ACC112 (cell line): Measurements from ENCODE around the gene PPP1CB.
"Not testable (repeated sequence)": the region's sequence is repeated elsewhere in the genome, so short reads cannot be mapped to it uniquely, and the experiment has no call there.

ENCODE experiments used
- H2AFZ ChIP-seq: fragments of 200-600 bp; sonication (generic); one replicate; pipeline ENCODE4 v1.6.0; 2017; ENCODE audit warnings: antibody characterized with exemption, low read length; ENCODE audit not compliant: unreplicated experiment
- H3K27ac ChIP-seq: fragments of 200-600 bp; sonication (generic); 2 replicates; pipeline ENCODE4 v1.5.1; 2014; ENCODE audit warnings: low read depth, mild to moderate bottlenecking, antibody characterized with exemption, low read length, moderate library complexity
- H3K27me3 ChIP-seq: fragments of 200-600 bp; sonication (generic); 2 replicates; pipeline ENCODE4 v1.6.1; 2014; ENCODE audit warnings: mild to moderate bottlenecking, antibody characterized with exemption, low read length, moderate library complexity, mixed read lengths; ENCODE audit not compliant: insufficient read depth
- H3K36me3 ChIP-seq: fragments of 200-600 bp; sonication (generic); 2 replicates; pipeline ENCODE4 v1.6.1; 2016; ENCODE audit warnings: mild to moderate bottlenecking, antibody characterized with exemption, low read length, moderate library complexity, mixed read lengths; ENCODE audit not compliant: insufficient read depth
- H3K4me1 ChIP-seq: fragments of 200-600 bp; sonication (generic); one replicate; pipeline ENCODE4 v1.6.1; 2016; ENCODE audit warnings: low read length, mixed read lengths; ENCODE audit not compliant: insufficient read depth, unreplicated experiment, control insufficient read depth
- H3K4me3 ChIP-seq: fragments of 200-600 bp; sonication (generic); 2 replicates; pipeline ENCODE4 v1.5.1; 2014; ENCODE audit warnings: mild to moderate bottlenecking, low read depth, low read length
- H3K79me2 ChIP-seq: fragments of 200-600 bp; sonication (generic); one replicate; pipeline ENCODE4 v1.6.0; 2016; ENCODE audit warnings: low read length; ENCODE audit not compliant: control insufficient read depth, unreplicated experiment, insufficient read depth

PPP1CB gene

GRCh38 chr2:28717339-28717758 lies 34.3 kb upstream of the PPP1CB start:
- H2AFZ ChIP-seq, result peak overlapping the region; percentile 4
- H3K27ac ChIP-seq, result peak overlapping the region; percentile 85
- no peaks in the 10 kb centered on the region for H3K27me3 ChIP-seq
- peak overlapping the region; percentile 53; the same call in 1 of the 2 replicates for H3K4me3 ChIP-seq
- peaks cover 29% of the 10 kb centered on the region for H3K4me1 ChIP-seq
- H3K36me3 ChIP-seq, result no peaks in the 10 kb centered on the region
- no peaks in the 10 kb centered on the region for H3K79me2 ChIP-seq

GRCh38 chr2:28720345-28720744 lies 31.3 kb upstream of the PPP1CB start:
- no peaks in the 10 kb centered on the region for H3K36me3 ChIP-seq
- H3K27ac ChIP-seq, result no peak overlapping the region
- H3K27me3 ChIP-seq, result no peaks in the 10 kb centered on the region
- H3K79me2 ChIP-seq, result no peaks in the 10 kb centered on the region
- no peak overlapping the region for H3K4me3 ChIP-seq
- no peak overlapping the region for H2AFZ ChIP-seq
- H3K4me1 ChIP-seq, result peaks cover 20% of the 10 kb centered on the region

- H3K4me1 ChIP-seq, result peaks cover 11% of the 10 kb centered on the region
- H3K36me3 ChIP-seq, result no peaks in the 10 kb centered on the region
- no peaks in the 10 kb centered on the region for H3K27me3 ChIP-seq
- no peak overlapping the region for H3K27ac ChIP-seq
- no peak overlapping the region for H2AFZ ChIP-seq
- no peak overlapping the region for H3K4me3 ChIP-seq
- no peaks in the 10 kb centered on the region for H3K79me2 ChIP-seq
These were observed 29.9 kb upstream of the PPP1CB start for GRCh38 chr2:28721601-28722191.

- Histone ChIP-seq H3K4me1 (peaks cover 12% of the 10 kb centered on the region), H3K4me3 (no peak overlapping the region), H3K79me2 (no peaks in the 10 kb centered on the region), H3K27me3 (no peaks in the 10 kb centered on the region), H3K36me3 (no peaks in the 10 kb centered on the region), H3K27ac (no peak overlapping the region), H2AFZ (no peak overlapping the region)
These were observed 26.5 kb upstream of the PPP1CB start for GRCh38 chr2:28725021-28725711.

- Histone ChIP-seq H3K4me1 (peaks cover 12% of the 10 kb centered on the region), H3K36me3 (no peaks in the 10 kb centered on the region)
These were observed 25.5 kb upstream of the PPP1CB start for GRCh38 chr2:28726177-28726576.

GRCh38 chr2:28729698-28730097 lies 21.9 kb upstream of the PPP1CB start:
- no peak overlapping the region; the same call in 1 of the 2 replicates for H3K27ac ChIP-seq
- H3K4me3 ChIP-seq, result no peak overlapping the region
- H3K79me2 ChIP-seq, result no peaks in the 10 kb centered on the region
- no peak overlapping the region for H2AFZ ChIP-seq
- peaks cover 12% of the 10 kb centered on the region for H3K4me1 ChIP-seq
- H3K27me3 ChIP-seq, result no peaks in the 10 kb centered on the region
- H3K36me3 ChIP-seq, result no peaks in the 10 kb centered on the region

More at GRCh38 chr2:28726177-28726576, 25.5 kb upstream of the PPP1CB start:
- no peak overlapping the region for H2AFZ ChIP-seq
- H3K4me3 ChIP-seq, result no peak overlapping the region
- no peaks in the 10 kb centered on the region for H3K79me2 ChIP-seq
- H3K27me3 ChIP-seq, result no peaks in the 10 kb centered on the region
- no peak overlapping the region for H3K27ac ChIP-seq

GRCh38 chr2:28730641-28731146 lies 20.9 kb upstream of the PPP1CB start:
- H2AFZ ChIP-seq, result no peak overlapping the region
- H3K36me3 ChIP-seq, result no peaks in the 10 kb centered on the region
- no peak overlapping the region for H3K4me3 ChIP-seq
- H3K27ac ChIP-seq, result no peak overlapping the region
- peaks cover 12% of the 10 kb centered on the region for H3K4me1 ChIP-seq
- no peaks in the 10 kb centered on the region for H3K27me3 ChIP-seq
- no peaks in the 10 kb centered on the region for H3K79me2 ChIP-seq

- H3K27ac ChIP-seq, result no peak overlapping the region
These were observed 16.1 kb upstream of the PPP1CB start for GRCh38 chr2:28735511-28735910.

GRCh38 chr2:28736034-28736433 lies 15.6 kb upstream of the PPP1CB start:
- Histone ChIP-seq H2AFZ (no peak overlapping the region), H3K36me3 (0 out of 2 replicates have a peak, but pooled peaks cover 3% of the 10 kb centered on the region), H3K27ac (no peak overlapping the region), H3K79me2 (no peaks in the 10 kb centered on the region), H3K27me3 (no peaks in the 10 kb centered on the region), H3K4me1 (no peaks in the 10 kb centered on the region), H3K4me3 (no peak overlapping the region)

More at GRCh38 chr2:28735511-28735910, 16.1 kb upstream of the PPP1CB start:
- Histone ChIP-seq H3K4me1 (no peaks in the 10 kb centered on the region), H2AFZ (no peak overlapping the region), H3K27me3 (no peaks in the 10 kb centered on the region), H3K36me3 (0 out of 2 replicates have a peak, but pooled peaks cover 3% of the 10 kb centered on the region), H3K4me3 (no peak overlapping the region), H3K79me2 (no peaks in the 10 kb centered on the region)

GRCh38 chr2:28737655-28738054 lies 14.0 kb upstream of the PPP1CB start:
- Histone ChIP-seq H3K27me3 (no peaks in the 10 kb centered on the region), H2AFZ (no peak overlapping the region), H3K4me3 (no peak overlapping the region), H3K36me3 (0 out of 2 replicates have a peak, but pooled peaks cover 3% of the 10 kb centered on the region), H3K4me1 (no peaks in the 10 kb centered on the region), H3K79me2 (no peaks in the 10 kb centered on the region), H3K27ac (no peak overlapping the region)

GRCh38 chr2:28742619-28743018 lies 9.0 kb upstream of the PPP1CB start:
- H3K27me3 ChIP-seq, H3K79me2 ChIP-seq, H3K27ac ChIP-seq, H3K4me3 ChIP-seq, H3K4me1 ChIP-seq, H3K36me3 ChIP-seq, H2AFZ ChIP-seq: not testable (repeated sequence)
